Neural progenitor cell (in vitro differentiated cells): Measurements from ENCODE around the gene ERC2. TPM values are rescaled to one million over a fixed set of nuclear protein-coding genes. Genes with fewer than 3 reads are reported as not detected.

ENCODE experiments used
- DNase-seq: peaks from one replicate; pipeline ENCODE4 v3.0.0-alpha.2; 2016; ENCODE audit warnings: low spot score
- H2AFZ ChIP-seq: fragments of 200-600 bp; sonication (generic); replicated peaks from 2 replicates; pipeline ENCODE4 v1.6.1; 2016; ENCODE audit warnings: antibody characterized with exemption
- H3F3A ChIP-seq: fragments of 200-600 bp; sonication (generic); 2 replicates; pipeline ENCODE4 v1.6.1; 2016; ENCODE audit warnings: antibody characterized with exemption, low read depth
- H3K27ac ChIP-seq: fragments of 200-600 bp; sonication (generic); 2 replicates; pipeline ENCODE4 v1.5.1; 2016; ENCODE audit warnings: mild to moderate bottlenecking
- H3K27me3 ChIP-seq: fragments of 200-600 bp; sonication (generic); 2 replicates; pipeline ENCODE4 v1.6.1; 2016; ENCODE audit warnings: mild to moderate bottlenecking, moderate library complexity
- H3K36me3 ChIP-seq: fragments of 200-600 bp; sonication (generic); 2 replicates; pipeline ENCODE4 v1.5.1; 2016
- H3K4me1 ChIP-seq: fragments of 200-600 bp; sonication (generic); 2 replicates; pipeline ENCODE4 v1.6.1; 2016; ENCODE audit warnings: mixed run types
- H3K4me2 ChIP-seq: fragments of 200-600 bp; sonication (generic); 2 replicates; pipeline ENCODE4 v1.6.1; 2016
- H3K4me3 ChIP-seq: fragments of 200-600 bp; sonication (generic); 2 replicates; pipeline ENCODE4 v1.5.1; 2016
- H3K79me2 ChIP-seq: fragments of 200-600 bp; sonication (generic); 2 replicates; pipeline ENCODE4 v1.6.1; 2016; ENCODE audit warnings: low read depth
- H3K9ac ChIP-seq: fragments of 200-600 bp; sonication (generic); 2 replicates; pipeline ENCODE4 v1.6.1; 2016
- H3K9me3 ChIP-seq: fragments of 200-600 bp; sonication (generic); 2 replicates; pipeline ENCODE4 v1.5.1; 2016; ENCODE audit warnings: low read depth
- H4K20me1 ChIP-seq: fragments of 200-600 bp; sonication (generic); 2 replicates; pipeline ENCODE4 v1.6.1; 2016; ENCODE audit warnings: low read depth
- H3K27ac Mint-ChIP-seq: 3 replicates; pipeline ENCODE4 v1.8.0; 2021; ENCODE audit warnings: mixed read lengths
- H3K27me3 Mint-ChIP-seq: 2 replicates; pipeline ENCODE4 v1.8.0; 2022; ENCODE audit warnings: low read depth, mild to moderate bottlenecking, inconsistent platforms, moderate library complexity, mixed read lengths; ENCODE audit not compliant: insufficient read depth
- H3K36me3 Mint-ChIP-seq: 3 replicates; pipeline ENCODE4 v1.8.0; 2021; ENCODE audit warnings: mixed read lengths
- H3K4me1 Mint-ChIP-seq: 3 replicates; pipeline ENCODE4 v1.8.0; 2021; ENCODE audit warnings: mixed read lengths
- H3K4me3 Mint-ChIP-seq: 3 replicates; pipeline ENCODE4 v1.8.0; 2021; ENCODE audit warnings: mild to moderate bottlenecking, moderate library complexity, mixed read lengths
- H3K9me3 Mint-ChIP-seq: 3 replicates; pipeline ENCODE4 v1.8.0; 2020; ENCODE audit warnings: mixed read lengths
- CTCF ChIP-seq: fragments of 200-600 bp; sonication (generic); IDR thresholded peaks from 2 replicates; pipeline ENCODE4 v1.5.1; 2017; ENCODE audit warnings: antibody characterized with exemption, mild to moderate bottlenecking
- EZH2 ChIP-seq: fragments of 200-600 bp; sonication (generic); IDR thresholded peaks from 2 replicates; pipeline ENCODE4 v1.6.1; 2017; ENCODE audit warnings: antibody characterized with exemption, mild to moderate bottlenecking, moderate library complexity
- EZH2phosphoT487 ChIP-seq: fragments of 200-600 bp; sonication (generic); IDR thresholded peaks from 2 replicates; pipeline ENCODE4 v1.6.1; 2017; ENCODE audit warnings: antibody characterized with exemption
- total RNA-seq: library from RNA; depleted of rRNA; stranded (reverse); fragments of >200 nt; gene quantifications from 2 replicates; pipeline ENCODE4 v1.2.3, GENCODE V29; 2015; ENCODE audit warnings: low replicate concordance

Gene ERC2
- total RNA-seq, 1 donor from 2014 or later, result 24.8 TPM

GRCh38 chr3:56361731-56362130 is 106.5 kb downstream of the ERC2 start:
- Histone ChIP-seq H3K36me3 (no peaks in the 10 kb centered on the region), H2AFZ (no peak overlapping the region), H3K79me2 (no peaks in the 10 kb centered on the region), H3F3A (peaks cover 1% of the 10 kb centered on the region), H3K9ac (no peak overlapping the region), H3K4me1 (peaks cover 11% of the 10 kb centered on the region), H4K20me1 (peaks cover 5% of the 10 kb centered on the region), H3K4me2 (no peak overlapping the region), H3K9me3 (no peaks in the 10 kb centered on the region), H3K27ac (no peak overlapping the region), H3K27me3 (no peaks in the 10 kb centered on the region), H3K4me3 (no peak overlapping the region)
- Mint-ChIP-seq H3K27me3 (no peaks in the 10 kb centered on the region), H3K4me1 (peaks cover 5% of the 10 kb centered on the region), H3K9me3 (peaks cover 3% of the 10 kb centered on the region), H3K27ac (no peak overlapping the region), H3K4me3 (no peak overlapping the region), H3K36me3 (no peaks in the 10 kb centered on the region)
- no peak for TF ChIP-seq CTCF
- no peak for TF ChIP-seq EZH2
- no peak for TF ChIP-seq EZH2phosphoT487
- no peak for DNase-seq

- H3K4me1 ChIP-seq, result no peaks in the 10 kb centered on the region
- no peaks in the 10 kb centered on the region for H3K36me3 Mint-ChIP-seq
- H3K9me3 ChIP-seq, result no peaks in the 10 kb centered on the region
- no peak overlapping the region for H3K4me3 Mint-ChIP-seq
- no peak for DNase-seq
- H3K4me3 ChIP-seq, result no peak overlapping the region
- peaks cover 3% of the 10 kb centered on the region for H3K9me3 Mint-ChIP-seq
- H3K27ac Mint-ChIP-seq, result no peak overlapping the region
- no peaks in the 10 kb centered on the region for H3F3A ChIP-seq
- no peaks in the 10 kb centered on the region for H3K79me2 ChIP-seq
- no peak overlapping the region for H2AFZ ChIP-seq
- TF ChIP-seq EZH2phosphoT487, result no peak
- TF ChIP-seq EZH2, result no peak
- no peak for TF ChIP-seq CTCF
- H3K4me1 Mint-ChIP-seq, result peaks cover 17% of the 10 kb centered on the region
- H3K27ac ChIP-seq, result no peak overlapping the region
- H3K36me3 ChIP-seq, result no peaks in the 10 kb centered on the region
- no peaks in the 10 kb centered on the region for H3K27me3 ChIP-seq
- no peak overlapping the region for H3K4me2 ChIP-seq
- H4K20me1 ChIP-seq, result no peaks in the 10 kb centered on the region
- H3K27me3 Mint-ChIP-seq, result no peaks in the 10 kb centered on the region
- H3K9ac ChIP-seq, result no peak overlapping the region
These were observed 111.0 kb downstream of the ERC2 start for GRCh38 chr3:56357266-56357665.

- no peak overlapping the region for H3K27ac ChIP-seq
- Mint-ChIP-seq H3K4me3 (no peak overlapping the region), H3K36me3 (no peaks in the 10 kb centered on the region), H3K4me1 (peaks cover 17% of the 10 kb centered on the region), H3K9me3 (peaks cover 3% of the 10 kb centered on the region), H3K27ac (no peak overlapping the region), H3K27me3 (no peaks in the 10 kb centered on the region)
- H3K27me3 ChIP-seq, result no peaks in the 10 kb centered on the region
- no peak overlapping the region for H3K4me2 ChIP-seq
- no peaks in the 10 kb centered on the region for H3K79me2 ChIP-seq
- no peaks in the 10 kb centered on the region for H3K4me1 ChIP-seq
- TF ChIP-seq CTCF (no peak), EZH2phosphoT487 (no peak), EZH2 (no peak)
- no peaks in the 10 kb centered on the region for H3K36me3 ChIP-seq
- no peaks in the 10 kb centered on the region for H4K20me1 ChIP-seq
- no peak overlapping the region for H2AFZ ChIP-seq
- H3K9me3 ChIP-seq, result no peaks in the 10 kb centered on the region
- no peaks in the 10 kb centered on the region for H3F3A ChIP-seq
- H3K4me3 ChIP-seq, result no peak overlapping the region
- H3K9ac ChIP-seq, result no peak overlapping the region
- DNase-seq, result no peak
These were observed 111.5 kb downstream of the ERC2 start for GRCh38 chr3:56356808-56357207.
